Measurements from ENCODE around the gene CLDN6.
A peak's percentile ranks its signal among the peaks of the same experiment; 100 is the strongest.

CLDN6 gene

DNA sequence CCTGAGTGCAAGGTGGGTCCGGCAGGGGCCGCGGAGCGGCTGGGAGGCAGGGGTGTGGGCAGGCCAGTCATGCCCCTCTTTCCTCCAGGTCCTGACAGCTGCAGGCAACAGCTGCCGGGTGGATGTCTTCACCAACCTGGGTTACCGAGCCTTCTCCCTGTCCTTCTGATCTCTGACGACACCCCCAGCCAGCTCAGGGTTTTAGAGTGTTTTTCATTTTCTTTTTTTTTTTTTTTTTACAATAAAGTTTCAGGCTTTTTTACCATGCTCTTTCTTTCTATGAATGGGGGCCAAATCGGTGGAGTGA lies 9.5 kb upstream of the CLDN6 start:
- no peak for DNase-seq

DNA sequence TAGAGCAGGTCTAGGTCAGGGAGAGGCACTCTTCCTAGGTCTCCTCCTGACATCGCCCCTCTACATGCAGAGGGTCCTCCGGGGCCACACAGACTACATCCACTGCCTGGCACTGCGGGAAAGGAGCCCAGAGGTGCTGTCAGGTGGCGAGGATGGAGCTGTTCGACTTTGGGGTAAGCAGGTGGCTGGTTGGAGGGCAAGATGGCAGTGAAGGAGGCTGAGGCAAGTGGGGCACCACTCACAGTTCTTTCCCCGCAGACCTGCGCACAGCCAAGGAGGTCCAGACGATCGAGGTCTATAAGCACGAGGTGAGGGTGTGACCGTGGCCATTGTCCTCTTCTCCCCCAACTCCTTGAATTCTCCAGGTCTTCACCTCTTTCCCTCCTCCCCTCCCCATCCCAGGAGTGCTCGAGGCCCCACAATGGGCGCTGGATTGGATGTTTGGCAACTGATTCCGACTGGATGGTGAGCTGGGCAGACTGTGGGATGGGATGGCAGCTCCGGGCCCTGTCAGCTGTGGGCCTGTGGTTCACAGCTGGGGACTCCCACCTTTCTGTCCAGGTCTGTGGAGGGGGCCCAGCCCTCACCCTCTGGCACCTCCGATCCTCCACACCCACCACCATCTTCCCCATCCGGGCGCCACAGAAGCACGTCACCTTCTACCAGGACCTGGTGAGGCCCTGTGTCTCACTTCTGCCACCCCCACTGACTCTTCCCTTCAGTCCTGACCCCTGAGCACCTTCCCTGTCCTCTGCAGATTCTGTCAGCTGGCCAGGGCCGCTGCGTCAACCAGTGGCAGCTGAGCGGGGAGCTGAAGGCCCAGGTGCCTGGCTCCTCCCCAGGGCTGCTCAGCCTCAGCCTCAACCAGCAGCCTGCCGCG lies 8.9 kb upstream of the CLDN6 start:
- DNase-seq = no peak

DNA sequence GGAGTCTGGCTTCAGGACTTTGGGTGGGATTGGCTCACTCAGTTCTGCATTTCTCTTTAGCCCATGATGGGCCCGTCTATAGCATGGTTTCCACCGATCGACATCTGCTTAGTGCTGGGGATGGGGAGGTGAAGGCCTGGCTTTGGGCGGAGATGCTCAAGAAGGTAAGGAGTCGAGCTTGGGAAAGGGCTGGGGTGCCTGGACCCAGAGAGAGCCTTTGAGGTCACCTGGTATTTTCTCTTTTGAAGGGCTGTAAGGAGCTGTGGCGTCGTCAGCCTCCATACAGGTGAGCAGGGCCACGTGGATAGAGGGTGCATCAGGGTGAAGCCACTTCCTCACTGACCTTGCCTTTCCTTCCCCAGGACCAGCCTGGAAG lies 8.0 kb upstream of the CLDN6 start:
- DNase-seq = no peak

DNA sequence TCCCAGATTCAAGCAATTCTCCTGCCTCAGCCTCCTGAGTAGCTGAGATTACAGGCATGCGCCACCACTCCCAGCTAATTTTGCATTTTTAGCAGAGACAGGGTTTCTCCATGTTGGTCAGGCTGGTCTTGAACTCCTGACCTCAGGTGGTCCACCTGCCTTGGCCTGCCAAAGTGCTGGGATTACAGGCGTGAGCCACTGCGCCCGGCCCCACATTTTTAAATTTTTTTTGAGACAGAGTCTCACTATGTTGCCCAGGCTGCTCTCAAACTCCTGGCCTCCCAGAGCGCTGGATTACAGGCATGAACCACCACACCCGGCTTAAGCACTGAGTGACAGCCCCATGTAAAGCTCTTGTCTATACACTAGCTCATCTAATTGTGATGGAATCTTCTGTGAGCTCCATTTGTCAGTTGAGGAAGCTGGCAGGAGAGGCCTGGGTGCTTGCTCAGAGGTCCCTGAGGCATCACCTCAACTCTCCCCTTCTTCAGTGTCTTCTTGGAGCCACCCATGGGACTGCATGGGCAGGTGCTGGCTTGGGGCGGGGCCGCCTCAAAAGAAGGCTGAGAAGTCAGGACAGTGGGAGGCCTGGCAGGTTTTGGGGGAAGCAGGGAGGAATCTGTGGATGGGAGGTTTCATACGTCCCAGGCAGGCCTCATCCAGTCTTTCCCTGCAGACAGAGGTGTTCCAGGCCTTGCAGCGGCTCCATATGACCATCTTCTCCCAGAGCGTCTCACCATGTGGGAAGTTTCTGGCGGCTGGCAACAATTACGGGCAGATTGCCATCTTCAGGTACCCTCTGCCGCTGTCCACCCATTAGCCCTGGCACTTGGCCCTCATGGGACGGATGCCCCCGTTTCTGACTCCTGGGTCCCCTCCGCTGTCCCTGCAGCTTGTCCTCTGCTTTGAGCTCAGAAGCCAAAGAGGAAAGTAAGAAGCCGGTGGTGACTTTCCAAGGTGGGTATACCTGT lies 7.3 kb upstream of the CLDN6 start:
- DNase-seq = no peak

DNA sequence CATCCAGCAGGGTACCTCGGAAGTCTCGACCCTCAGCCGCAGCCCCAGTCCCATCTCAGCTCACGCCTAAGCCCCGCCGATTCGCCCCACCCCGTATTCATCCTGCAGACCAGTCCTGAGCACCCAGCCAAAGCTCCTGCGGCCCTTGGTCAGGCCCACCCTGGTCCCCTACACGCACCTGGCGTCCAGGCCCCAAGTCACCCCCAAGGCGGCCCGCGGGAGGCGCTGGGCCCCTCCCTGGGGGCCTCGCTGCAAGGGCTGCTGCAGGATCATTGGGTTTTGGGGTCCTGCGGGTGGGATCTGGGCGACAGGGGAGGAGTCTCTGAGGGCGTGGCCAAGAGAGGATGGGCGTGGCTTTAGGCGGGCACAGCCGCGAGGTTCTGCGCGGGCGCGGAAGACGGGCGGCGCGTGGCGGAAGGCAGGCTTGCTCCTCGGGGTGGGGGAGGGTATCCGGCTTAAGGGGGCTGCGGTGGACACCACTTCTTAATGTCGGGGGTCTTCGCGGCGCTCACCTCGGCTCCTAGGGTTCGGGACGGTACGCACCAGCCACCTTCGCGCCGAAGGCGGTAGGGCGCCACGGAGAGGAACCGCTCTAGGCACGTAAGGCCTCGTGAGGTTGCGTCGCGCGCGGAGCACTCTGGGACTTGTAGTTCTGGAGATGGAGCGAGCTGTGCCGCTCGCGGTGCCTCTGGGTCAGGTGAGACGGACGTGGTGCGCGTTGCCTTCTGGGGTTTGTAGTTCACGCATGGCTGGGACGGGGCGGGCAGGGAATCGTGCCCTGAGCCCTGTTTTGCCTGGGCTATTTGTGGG lies 5.9 kb upstream of the CLDN6 start, which contains the start of the genes HCFC1R1 and THOC6:
Gene HCFC1R1 (minus strand): TSS at position 274 of the 810 bp plus-strand sequence. CDS start 1 bp downstream, at position 273.
Gene THOC6 (plus strand): TSS at position 367 of the 810 bp plus-strand sequence. CDS start 292 bp downstream, at position 659.
- peak; percentile 96 for DNase-seq

DNA sequence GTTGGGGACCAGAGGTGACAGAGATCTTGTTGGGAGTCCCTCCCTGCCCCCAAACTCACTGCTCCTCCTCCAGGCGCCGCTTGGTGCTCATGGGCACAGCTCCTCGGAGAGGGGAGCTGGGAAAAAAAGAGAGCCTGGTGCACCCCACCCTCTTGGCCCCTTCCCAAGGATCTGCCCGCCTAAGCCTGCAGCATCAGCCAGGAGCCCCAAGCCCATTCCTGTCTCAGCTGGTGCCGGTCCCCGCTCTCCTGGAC lies 5.4 kb upstream of the CLDN6 start:
- DNase-seq = no peak

DNA sequence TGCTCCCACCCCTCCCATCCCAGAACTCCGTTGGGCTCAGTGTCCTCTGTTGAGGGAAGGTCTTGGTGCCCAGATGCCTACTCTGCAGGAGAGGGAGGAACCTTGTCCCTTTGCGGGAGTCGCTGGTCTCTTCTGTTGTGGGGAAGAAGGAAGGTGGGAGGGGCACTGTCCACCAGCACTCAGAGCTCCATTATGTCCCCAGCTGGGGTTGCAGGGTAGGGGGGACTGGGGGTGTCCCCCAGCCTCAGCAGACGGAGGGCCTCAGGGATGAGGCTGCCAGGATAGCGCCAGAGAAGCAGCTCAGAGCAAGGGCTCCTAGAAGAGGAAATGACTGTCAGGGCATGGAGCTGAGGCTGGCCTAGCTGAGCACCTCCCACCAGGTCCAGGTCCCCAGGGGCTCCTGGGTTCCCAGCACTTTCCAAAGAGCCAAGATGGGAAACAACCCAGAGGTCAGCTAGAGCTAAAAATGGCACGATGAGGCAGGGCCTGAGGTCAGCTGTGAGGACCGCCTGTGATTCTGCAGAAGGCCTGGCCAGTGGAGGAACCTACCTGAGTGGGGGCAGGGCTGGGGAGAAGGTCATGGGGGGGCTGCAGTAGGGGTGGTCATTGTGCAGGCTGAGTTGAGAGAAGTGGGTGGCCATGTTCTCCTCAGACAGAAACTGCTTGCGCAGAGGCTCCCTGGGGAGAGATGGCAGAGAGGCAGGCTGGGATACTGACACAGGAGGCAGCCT lies 4.9 kb upstream of the CLDN6 start:
- DNase-seq = no peak

DNA sequence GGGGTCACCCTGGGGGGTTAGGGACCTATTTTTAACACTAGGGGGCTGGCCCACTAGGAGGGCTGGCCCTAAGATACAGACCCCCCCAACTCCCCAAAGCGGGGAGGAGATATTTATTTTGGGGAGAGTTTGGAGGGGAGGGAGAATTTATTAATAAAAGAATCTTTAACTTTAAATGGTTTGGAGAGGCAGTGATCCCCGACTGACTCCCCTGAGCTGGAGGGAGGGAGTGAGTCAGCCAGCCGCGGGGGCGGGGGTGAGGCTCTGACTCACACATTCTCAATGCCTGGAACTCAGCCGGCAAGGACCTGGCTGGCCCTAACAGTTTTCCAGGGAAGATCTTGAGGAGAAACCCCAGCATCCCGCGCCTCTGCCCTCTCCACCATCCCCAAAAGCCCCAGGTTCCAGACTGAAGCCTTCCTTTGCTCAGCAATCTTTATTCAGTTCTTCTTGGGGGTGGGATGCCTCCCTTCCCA lies 4.3 kb upstream of the CLDN6 start:
- DNase-seq = no peak

DNA sequence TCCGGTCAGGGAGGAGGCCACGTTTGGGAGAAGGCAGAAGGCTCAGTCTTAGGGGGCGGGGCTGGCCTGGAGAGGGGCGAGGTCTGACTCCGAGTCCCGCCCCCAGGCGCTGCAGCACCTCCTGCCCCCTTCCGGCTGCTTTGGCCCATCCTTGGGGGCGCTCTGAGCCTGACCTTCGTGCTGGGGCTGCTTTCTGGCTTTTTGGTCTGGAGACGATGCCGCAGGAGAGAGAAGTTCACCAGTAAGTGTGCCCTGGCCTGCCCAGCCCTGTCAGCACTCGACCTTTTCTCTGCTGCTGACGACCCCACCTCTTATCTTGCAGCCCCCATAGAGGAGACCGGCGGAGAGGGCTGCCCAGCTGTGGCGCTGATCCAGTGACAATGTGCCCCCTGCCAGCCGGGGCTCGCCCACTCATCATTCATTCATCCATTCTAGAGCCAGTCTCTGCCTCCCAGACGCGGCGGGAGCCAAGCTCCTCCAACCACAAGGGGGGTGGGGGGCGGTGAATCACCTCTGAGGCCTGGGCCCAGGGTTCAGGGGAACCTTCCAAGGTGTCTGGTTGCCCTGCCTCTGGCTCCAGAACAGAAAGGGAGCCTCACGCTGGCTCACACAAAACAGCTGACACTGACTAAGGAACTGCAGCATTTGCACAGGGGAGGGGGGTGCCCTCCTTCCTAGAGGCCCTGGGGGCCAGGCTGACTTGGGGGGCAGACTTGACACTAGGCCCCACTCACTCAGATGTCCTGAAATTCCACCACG lies 3.6 kb upstream of the CLDN6 start:
- DNase-seq = peak; percentile 36

DNA sequence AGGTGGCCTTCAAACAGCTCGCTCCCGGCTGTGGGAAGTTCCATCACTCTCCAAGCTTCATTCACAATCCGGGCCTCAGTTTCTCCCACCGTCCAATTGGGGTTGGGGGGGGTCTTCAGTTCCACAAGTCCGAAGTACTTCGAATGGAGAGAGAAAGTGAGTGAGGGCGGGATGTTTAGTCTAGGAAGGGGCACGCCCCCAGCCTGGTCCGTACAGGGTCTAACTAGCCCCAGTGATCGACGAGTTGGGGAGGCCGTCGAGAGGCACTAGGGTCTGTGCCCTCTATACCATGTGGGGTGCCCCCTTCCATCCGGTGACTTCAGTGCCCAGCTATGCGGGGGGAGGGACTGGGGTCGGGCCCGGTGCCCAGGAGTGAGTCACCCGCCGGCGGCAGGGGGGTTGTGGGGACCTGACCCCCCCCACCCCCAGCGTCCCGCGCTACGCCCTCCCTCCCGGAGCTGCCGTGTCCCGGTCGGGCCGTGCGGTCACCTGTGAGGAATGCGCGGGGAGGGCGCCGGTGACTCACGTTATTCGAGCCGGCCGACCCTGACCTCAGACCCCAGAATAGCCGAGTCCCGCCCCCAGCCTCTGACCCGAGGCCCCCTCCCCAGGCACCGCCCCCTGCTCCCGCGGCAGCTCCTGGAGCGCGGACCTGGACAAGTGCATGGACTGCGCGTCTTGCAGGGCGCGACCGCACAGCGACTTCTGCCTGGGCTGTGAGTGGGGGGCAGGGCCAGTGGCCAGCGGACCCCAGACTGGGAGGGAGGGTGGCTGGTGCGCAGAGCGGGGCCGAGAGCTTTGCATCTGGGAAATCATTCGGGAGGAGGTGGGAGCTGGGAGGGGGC lies 2.8 kb upstream of the CLDN6 start:
- DNase-seq = peak; percentile 18

DNA sequence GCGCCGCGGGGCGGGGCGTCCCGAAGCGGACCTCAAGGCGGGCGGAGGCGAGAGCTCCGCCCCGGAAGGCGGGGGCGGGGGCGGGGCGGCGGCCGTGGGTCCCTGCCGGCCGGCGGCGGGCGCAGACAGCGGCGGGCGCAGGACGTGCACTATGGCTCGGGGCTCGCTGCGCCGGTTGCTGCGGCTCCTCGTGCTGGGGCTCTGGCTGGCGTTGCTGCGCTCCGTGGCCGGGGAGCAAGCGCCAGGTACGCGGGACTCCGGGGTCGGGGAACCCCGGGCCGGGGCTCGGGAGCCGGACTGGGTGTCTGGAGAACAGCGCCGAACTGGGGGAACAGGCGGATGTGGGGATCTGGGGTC lies 2.2 kb upstream of the CLDN6 start, which contains the start of gene TNFRSF12A:
Gene TNFRSF12A (plus strand): TSS at position 122 of the 357 bp plus-strand sequence. CDS start 30 bp downstream, at position 152.
- DNase-seq = peak; percentile 64

DNA sequence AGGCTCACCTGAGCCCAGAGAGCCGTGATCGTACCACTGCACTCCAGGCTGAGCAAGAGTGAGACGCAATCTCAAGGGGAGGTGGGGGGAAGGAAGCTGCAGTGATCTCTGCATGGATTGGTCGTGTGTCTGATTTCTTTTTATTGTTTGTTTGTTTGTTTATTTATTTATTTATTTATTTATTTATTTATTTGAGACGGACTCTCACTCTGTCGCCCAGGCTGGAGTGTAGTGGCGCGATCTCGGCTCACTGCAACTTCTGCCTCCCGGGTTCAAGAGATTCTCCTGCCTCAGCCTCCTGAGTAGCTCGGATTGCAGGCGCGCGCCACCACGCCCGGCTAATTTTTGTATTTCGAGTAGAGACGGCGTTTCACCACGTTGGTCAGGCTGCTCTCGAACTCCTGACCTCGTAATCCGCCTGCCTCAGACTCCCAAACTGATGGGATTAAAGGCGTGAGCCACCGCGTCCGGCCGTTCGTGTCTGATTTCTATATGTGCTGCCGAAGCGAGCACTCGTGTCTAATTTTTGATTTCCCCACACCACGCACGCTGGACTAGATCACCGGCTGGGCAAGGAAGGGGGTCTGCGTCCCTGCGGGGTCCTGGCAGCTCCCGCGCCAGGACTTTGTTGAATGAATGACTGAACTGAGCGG lies 1.7 kb upstream of the CLDN6 start:
- DNase-seq = no peak

DNA sequence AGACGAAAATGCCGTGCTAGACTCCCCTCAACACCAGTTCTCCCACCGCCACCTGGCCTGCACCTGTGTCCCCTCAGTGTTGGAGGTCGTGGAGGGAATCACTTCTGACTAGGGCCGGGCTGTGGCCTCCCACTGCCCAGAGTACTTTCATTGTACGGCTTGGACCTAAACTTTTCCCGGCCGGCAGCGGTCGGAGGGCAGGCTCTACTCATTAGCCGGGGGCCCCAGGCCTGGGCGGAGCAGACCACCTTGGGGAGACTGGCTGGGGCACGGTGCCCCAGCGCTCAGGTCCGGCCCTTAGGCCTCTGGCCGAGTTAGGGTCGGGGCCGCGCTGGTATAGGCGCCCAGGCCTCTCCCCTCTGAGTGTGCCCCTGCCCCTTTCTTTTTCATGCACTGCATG lies 639 bp downstream of the CLDN6 start:
- no peak for DNase-seq

DNA sequence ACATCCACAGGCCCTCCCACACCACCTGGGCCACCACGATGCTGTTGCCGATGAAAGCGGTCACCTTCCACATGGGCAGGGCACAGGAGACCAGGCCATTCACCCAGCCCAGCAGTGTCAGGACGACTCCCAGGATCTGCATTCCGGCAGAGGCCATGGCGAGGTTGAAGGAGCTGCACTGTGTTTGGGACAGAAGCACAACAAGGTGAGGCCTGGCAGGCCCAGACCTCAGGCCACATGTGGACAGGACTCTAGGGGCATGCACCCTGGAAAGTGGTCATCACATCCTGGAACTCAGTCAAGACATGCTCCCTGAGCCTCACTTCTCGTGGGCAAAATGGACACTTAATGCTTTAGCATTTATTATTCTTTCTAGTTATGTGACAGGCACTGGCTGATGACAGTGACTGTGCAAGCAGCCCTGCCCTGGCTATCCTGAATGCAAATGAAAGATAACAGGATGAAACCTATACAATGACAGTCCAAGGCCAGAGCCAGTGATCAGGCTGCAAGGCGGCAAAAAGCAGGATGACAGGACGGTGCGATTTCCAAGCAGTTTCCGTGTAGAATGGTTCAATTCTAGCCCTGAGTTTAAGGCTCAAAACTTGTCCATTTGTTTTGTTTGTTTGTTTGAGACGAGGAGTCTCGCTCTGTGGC lies 2.0 kb downstream of the CLDN6 start:
- no peak for DNase-seq

DNA sequence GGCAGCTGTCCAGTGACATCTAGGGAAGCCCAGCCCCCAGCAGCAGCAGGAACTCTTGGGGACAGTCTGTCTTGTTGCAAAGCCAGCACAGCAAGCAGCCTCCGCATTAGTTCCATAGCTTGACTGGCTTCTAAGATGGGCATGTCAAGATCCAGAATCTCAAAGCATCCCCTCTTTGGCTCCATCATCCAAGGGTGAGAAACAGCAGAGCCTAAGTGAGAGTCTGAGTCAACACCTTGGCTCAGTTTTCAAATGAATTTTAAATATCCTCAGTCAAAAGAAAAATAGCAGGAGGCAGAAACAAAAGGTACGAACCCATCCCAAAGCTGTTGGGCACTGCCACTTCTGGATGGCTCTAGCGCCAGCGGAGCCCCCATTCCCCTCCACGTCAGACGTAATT lies 3.0 kb downstream of the CLDN6 start:
- DNase-seq = no peak

DNA sequence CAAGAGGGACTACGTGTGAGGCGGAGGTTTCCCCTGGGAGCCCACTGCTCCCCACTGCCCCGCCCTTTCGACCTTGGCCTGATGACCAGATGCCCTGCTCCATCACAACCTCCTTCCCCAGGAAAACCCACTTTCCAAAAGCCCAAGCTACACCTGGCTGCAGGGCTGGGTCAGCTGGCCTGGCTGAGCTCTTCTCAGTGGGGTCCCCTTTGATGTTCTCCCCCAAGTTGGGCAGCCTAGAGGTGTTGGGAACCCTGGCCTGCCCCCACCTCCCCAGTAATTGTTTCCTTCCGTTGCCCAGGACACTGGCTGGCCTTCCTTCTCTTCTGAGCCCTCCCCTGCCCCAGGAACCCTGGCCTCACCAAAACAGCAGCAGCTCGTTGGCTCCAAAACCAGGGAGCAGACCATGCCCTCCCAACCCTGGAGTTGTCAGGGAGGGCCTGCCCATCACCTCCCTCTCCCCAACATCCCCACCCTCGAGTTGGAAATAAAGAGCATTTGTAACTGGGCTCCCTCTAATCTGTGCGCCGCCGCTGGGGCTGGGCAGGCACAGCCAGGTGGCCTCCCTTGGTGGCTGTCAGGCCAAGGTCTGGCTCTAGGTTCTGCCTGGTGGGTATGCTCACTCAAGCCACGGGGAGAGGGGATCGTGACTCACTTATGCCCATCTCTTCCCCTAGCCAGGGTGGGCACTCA lies 3.8 kb downstream of the CLDN6 start:
- DNase-seq = no peak

DNA sequence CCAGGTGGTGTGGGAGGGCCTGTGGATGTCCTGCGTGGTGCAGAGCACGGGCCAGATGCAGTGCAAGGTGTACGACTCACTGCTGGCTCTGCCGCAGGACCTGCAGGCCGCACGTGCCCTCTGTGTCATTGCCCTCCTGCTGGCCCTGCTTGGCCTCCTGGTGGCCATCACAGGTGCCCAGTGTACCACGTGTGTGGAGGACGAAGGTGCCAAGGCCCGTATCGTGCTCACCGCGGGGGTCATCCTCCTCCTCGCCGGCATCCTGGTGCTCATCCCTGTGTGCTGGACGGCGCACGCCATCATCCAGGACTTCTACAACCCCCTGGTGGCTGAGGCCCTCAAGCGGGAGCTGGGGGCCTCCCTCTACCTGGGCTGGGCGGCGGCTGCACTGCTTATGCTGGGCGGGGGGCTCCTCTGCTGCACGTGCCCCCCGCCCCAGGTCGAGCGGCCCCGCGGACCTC lies 4.5 kb downstream of the CLDN6 start:
- no peak for DNase-seq

DNA sequence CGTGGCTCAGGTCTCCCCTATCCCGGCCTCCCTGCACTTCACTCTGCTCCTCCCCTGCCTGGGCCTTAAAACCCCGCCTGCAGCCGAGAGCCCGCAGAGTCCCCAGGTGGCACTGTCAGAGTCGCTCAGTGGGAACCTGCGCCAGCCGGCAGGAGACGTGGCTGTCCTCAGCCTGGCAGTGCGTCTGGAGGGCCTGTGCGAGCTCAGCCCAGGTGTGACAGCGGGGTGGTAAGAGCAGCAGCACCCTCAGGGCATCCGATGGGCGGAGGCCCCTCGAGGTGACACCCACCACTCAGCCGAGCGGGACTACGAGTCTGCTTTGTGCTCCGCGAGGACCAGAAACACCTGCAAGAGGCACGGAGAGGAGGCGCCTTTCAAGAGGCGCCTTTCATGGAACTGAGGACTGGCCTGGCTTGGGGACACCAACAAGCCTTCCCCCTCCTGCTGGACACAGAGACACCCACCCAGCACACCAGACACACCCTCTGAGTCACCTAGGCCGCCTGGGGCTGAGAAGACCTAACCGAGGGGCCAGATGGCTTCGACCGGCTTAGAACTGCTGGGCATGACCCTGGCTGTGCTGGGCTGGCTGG lies 5.1 kb downstream of the CLDN6 start, which contains the start of gene CLDN9:
Gene CLDN9 (plus strand): TSS at position 96 of the 593 bp plus-strand sequence. CDS start 440 bp downstream, at position 536.
- DNase-seq = no peak
